Retina (tissue), 1 donor: ENCODE data around the gene DIDO1.

Experiments
- DNase-seq: peaks from one replicate; pipeline ENCODE4 v3.0.0-alpha.2; 2016

The DIDO1 gene

GRCh38 chr20:62907384-62908317 lies 18.7 kb downstream of the DIDO1 start:
- DNase-seq, result no peak

DNA sequence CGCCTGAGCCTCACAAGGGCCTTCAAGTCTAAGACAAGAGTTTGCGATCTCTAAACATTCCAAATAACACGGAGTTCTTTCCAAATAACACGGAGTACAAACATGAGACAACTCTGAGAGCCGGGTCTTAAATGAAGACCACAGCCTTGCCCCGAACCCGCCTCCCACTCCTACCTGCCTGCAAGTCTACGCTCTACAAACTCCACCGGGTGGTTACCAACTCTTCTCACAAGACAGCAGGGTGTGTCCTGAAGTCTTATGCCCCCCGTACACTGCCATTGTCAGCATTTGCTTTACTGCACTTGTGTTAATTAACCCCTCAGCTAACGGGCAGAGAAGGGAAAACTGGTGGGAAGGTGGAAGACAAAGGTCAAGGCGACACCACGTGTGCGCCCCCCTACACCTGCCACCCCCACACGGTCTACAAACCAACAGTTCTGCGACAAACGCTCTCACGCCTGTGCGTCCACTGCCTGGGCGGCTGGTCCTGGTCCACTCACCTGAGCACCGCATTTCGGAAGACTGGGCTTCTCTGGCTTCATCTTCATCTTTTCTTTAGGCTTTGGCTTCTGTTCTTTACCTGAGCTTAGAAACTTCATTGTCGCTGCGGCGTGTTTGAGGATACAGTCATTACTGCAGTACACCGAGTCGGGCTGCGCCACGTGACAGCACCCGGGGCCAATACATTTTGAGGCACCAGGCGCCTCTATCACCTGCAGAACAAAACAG lies 19.5 kb downstream of the DIDO1 start:
- no peak for DNase-seq

GRCh38 chr20:62906209-62906608 lies 20.1 kb downstream of the DIDO1 start:
- no peak for DNase-seq

DNA sequence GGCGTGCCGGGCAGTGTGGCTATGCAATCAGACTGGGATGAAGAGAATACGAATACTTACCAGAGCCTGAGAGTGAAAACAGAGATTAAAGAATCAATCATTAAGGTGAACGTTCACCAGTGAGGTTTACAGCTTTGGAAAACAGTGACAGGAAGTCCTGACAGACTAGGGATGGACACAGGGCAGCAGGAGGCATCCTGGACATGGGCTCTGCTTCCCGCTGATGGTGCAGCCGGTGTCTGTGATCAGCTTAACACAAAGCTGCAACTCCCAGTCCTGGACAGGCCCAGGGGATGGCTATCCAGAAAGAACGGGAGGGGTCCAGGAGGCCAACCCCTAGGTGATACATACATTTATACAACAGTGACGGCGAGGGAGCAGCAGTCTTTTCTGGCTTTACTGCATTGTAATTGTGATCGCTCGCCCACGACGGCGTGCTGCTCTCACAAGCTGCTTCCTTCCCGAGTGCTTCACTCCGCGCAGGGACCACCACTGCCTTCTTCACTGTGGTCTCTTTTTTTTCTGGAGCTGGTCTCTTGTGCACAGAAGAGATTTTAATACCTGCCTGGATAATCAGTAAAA lies 20.7 kb downstream of the DIDO1 start:
- no peak for DNase-seq

GRCh38 chr20:62902926-62903615 lies 23.2 kb downstream of the DIDO1 start:
- no peak for DNase-seq

DNA sequence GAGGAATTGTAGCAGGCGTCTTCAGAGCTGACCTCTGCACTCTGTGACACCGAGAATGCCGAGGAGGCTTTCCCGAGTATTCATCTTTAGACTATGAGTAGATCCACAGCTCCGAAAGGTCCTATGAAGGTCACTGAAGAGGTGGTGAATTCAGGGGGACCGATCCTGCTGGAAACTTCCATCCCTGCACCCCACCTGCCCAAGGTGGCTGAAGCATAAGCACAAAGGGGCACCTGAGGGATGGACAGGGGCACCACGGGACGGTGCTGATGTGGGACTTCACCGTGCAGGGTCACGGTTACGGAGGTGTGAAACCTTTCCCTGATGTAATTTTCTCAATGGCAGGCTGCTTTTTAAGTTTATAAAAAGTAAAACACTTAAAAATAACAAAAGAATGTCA lies 24.4 kb downstream of the DIDO1 start:
- DNase-seq, result no peak

GRCh38 chr20:62900692-62901584 lies 25.4 kb downstream of the DIDO1 start:
- DNase-seq, result no peak

GRCh38 chr20:62900052-62900691 lies 26.1 kb downstream of the DIDO1 start:
- DNase-seq, result peak; percentile 88

- DNase-seq, result peak; percentile 33
These were observed 26.7 kb downstream of the DIDO1 start for GRCh38 chr20:62899633-62900051.

DNA sequence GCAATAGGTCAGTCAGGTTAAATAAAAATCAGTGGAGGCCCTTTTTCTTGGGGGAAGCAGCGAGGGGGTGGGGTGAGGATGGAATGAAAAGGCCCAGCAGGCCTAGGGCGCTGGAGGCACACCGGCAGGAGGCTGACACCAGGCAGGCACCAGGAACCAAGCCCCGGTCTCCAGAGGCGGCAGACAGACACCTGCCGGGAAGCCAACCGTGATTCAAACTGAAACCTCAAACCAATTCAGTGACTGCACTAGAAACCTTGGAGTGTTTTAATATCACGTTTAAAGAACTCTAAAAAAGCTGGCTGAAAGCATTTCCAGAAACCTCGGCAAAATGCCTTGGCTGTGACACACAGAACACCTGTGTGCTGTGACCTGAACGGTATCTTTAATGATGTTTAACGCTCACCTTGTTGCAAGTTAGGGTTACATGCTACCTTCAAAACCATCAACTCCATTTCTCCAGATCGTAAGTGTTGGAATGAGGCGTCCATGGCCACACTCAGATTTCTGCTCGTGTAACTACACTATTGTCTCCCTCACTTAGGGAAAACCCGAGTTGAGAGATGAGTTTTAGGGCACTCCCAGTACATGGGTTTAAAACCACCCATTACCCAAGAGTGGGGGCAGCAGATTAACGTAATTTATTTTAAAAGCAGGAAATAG lies 27.2 kb downstream of the DIDO1 start:
- DNase-seq, result no peak

- no peak for DNase-seq
These were observed 28.0 kb downstream of the DIDO1 start for GRCh38 chr20:62898093-62898964.

GRCh38 chr20:62897666-62898065 lies 28.6 kb downstream of the DIDO1 start:
- no peak for DNase-seq

DNA sequence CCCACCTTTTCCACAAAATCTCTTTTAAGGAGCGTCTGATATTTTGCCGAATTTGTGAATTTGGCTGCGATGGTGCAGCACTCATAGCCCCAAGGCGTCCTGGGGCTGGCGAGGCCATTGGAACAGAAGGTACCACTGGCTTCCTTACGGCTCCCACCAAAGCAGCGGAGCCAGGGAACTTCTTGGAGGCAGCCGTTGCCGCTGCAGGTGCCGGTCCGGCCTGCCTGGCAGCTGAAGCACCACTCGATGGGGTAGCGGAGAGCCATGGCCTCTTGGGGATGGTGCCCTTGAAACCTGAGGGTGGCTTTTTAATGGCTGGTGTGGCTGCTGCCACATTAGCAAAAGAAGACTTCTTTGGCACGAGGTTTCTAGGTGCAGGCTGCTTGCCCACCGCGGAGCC lies 29.8 kb downstream of the DIDO1 start:
- no peak for DNase-seq

GRCh38 chr20:62895539-62895938 lies 30.8 kb downstream of the DIDO1 start:
- DNase-seq, result no peak

DNA sequence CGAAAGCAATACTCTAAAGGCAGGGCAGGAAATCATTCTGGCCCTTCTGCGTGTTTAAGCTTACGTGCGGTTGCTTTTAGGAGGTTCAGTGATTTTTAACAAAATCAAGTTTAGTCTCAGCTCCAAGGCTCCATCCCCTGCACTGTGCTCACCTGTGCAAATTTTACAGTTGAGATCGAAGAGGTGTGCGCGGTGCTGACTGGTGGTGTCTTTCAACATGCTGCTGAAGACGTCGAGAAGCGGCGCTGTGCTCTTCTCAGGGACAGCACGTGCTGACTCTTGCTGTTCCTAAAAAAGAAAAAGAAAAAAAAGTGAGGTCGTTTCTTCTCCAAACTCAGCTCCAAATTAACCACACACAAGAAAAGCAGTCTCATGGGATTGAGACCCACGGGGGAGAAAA lies 32.0 kb downstream of the DIDO1 start:
- no peak for DNase-seq

- DNase-seq, result no peak
These were observed 32.6 kb downstream of the DIDO1 start for GRCh38 chr20:62893700-62894099.

- DNase-seq, result no peak
These were observed 33.7 kb downstream of the DIDO1 start for GRCh38 chr20:62892348-62893304.

DNA sequence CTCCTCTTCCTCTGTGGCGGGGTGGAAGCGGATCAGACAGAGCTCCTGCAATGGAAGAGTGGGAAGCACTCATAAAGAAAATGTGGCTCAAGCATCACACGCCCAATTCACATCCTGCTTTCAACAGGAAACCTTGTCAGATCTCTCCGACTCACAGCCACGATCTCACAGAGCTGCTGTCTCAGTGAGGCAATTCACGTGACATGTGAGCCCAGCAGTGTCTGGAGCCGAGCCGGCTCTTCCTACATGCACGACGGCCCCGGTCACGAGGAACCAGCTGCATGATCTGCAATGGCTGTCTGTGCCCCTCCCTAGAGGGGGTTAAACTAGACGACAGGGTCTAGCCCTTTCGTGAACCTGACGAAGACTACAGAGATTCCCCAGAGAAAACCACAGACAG lies 35.2 kb downstream of the DIDO1 start:
- no peak for DNase-seq

DNA sequence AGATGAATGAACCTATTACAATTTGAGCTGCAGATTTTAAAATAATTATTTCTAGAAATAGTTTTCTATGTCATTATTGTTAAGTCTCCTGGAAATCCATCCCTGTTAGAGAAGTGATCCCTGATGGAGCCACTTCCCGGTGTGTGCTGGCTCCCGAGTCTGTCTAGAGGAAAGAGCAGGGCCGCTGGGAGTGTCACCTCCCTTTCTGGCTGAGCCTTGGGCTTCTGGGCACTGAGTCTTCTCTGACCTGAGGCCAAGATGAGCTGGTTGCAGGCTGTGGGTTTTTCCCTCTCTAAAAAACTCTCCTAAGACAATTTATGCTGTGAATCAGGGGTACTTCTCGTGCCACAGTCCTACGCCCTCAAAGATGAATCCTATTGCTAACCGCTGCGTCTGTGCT lies 35.9 kb downstream of the DIDO1 start:
- DNase-seq, result no peak
